Jurkat, Clone E6-1 (cell line): ENCODE results near the gene COG6.

Source experiments
- DNase-seq: peaks from one replicate; pipeline ENCODE4 v3.0.0-alpha.2; 2011; ENCODE audit warnings: low read depth, low spot score
- H3K4me3 ChIP-seq: 2 replicates; pipeline ENCODE4 v1.5.1; 2011; ENCODE audit warnings: mild to moderate bottlenecking, low read length, control low read depth, moderate library complexity

Gene COG6

DNA sequence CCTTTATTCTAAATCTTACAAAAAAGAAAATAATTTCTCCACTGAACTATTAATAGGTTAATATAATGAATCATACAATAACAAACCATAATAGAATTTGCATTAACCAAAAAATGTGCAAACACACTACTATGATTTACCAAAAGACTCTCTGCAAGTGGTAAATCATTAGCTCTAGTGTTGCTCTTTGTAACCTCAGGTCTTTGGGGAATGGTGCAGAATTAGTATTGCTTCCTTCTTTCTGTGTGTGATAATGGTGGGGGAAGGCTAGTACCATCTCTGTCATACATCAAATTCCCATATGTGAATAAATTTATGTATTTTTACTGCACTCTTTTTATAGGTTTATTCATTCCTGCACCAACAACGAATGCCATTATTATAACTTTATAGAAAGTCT, 105.1 kb downstream of the COG6 start:
- no peak overlapping the region for H3K4me3 ChIP-seq
- DNase-seq = no peak

GRCh38 chr13:39765801-39766463, 110.5 kb downstream of the COG6 start:
- no peak overlapping the region for H3K4me3 ChIP-seq
- DNase-seq = no peak

GRCh38 chr13:39766464-39767158, 111.1 kb downstream of the COG6 start:
- H3K4me3 ChIP-seq = no peak overlapping the region
- DNase-seq = no peak

DNA sequence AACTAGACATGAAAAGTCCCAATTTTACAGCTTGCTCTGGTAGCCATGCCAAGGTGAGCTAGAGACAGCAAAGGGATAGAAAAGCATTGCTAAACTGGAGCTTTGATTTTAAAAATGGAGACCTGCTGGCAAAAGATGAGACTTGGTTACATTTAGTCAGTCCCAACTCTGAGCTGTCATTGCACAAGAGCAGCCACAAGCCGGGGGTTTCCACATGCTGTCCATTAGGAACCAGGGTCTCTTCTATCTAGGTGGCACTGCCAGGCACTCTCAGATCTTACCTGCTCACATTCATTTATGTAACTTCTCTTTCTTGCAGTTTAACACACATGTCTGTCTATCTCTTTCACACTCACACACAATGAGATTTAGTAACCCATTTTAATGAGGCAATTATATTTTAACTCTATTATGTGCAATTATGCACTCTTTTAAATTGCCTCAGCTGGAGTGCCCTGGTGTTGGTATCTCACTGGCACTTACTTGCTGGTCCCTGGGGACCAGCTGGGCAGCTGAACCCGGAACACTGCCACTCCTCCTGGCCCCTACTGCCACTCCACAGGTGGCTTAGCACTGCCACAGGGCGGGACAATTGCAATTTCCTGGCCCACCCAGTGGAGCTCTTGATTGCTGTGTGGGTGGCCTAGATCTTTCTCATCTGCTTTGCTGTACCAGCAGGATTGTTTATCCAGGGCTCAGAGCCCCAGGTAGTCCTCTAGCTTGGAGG, 112.5 kb downstream of the COG6 start:
- DNase-seq = no peak
- no peak overlapping the region for H3K4me3 ChIP-seq

DNA sequence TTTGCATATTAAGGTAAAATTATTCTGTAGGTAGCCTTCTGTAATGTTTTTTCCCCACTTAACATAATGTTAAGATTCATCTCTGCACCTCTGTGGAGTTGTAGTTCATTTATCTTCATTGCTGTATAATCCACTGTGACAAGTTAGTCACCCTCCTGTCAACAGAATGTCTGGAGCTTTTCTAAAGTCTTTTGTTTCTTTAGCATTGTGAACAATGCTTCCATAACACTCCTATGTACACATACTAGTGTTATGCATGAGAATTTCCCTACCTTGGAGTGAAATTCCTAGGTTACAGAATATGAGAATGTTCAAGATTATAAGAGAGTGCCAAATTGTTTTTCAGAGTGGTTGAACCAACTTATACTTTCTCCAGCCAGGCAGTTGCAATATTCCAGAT, 113.5 kb downstream of the COG6 start:
- H3K4me3 ChIP-seq = no peak overlapping the region
- DNase-seq = no peak

DNA sequence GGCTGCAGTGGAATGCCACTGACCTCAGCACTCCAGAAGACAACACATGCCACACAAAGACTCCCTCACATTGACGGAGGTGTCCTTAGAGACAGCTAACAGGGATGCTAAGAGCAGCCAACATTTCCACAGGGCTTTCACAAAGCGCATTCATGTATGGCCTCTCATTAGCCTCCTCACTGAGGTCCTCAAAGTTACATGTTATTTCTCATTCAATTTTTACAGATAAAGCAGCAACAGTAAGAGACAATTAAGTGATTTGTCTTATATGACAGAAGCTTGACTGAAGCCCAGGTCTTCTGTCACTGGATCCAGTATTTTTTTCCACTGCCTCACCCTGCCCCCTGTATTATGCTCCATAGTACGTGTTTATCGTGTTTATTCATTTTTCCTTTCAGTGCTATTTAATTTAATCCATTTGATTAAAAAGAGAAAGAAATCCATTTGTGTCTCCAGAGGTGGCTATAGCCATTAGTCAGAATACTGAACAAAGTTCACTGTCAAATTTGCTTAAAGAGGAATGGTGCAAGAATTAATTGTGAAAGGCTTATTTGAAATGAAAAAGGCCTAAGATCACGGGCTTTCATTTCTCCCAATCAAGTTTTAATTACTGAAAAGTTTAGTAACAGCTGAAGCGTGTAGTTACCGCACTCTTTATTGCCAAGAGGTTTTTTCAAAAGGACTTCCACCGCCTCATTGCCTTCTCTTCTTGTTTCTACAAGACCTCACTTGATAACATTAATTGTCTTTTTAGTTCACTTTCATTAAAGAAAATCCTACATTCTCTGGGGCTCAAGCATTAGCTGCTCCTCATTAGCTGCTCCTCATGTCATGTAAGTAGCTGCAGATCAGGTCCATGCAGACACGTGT, 115.0 kb downstream of the COG6 start:
- DNase-seq = no peak

DNA sequence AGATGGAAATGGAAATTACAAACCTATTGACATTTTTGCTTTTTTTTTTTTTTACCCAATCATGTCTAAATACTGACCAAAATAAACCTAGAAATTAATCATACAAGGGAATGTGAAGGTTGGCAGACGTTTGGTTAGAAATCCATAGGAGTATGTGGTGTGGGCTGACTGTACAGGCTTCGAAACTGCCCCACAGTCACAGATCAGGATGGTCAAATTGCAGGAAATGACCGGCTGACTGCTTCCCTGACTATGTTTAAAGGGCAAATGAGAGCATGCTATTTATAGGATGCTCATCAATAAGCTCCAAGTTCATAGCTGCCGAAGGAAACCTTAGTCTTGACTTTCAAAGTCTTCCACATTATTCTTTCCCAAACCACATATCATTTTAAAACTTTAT, 118.4 kb downstream of the COG6 start:
- DNase-seq = no peak
- H3K4me3 ChIP-seq = no peak overlapping the region

More for the DNA sequence above, 115.0 kb downstream of the COG6 start:
- H3K4me3 ChIP-seq = no peak overlapping the region

GRCh38 chr13:39776439-39776838, 121.0 kb downstream of the COG6 start:
- H3K4me3 ChIP-seq = no peak overlapping the region
- no peak for DNase-seq

DNA sequence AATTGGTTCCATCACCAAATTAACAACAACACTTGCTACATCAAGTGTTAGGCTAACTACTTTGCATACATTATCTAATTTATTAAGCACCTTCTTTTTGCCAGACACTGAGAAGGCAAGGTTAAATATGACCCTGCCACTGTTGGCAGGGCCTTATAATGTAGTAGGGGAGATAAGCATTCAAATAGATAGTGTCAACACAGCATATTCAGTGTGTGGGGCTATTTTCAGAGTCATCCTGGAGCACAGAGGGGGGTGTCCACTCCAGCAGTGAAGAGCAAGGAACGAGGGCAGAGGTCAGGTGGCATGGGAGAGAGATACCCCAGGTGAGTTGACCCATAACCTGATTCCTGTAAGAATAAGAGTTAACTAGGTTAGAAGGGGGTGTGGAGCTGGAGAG, 121.6 kb downstream of the COG6 start:
- DNase-seq = no peak
- H3K4me3 ChIP-seq = no peak overlapping the region

DNA sequence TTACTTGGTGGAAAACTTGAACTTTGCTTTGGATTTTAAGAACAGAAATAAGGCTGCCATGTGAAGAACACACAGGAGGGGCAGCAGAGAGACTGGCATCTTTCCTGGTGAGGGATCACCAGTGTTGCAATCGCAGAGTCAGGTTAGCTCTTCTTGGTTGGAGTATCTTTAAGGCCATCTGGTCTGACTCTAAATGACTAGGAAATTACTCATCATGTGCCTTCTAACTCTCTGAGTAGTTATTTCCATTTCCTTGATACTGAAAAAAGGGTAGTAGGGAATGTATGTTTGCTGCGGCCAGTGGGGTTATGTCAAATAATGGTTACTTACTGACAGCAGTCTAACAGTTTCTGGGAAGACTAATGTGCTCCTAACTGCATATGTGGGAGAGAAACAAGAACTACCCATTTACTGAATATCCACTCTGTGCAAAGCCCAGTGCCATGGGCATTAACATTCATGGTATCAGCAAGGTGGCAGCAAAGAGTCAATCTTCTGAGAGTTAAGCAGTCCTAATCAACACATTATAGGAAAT, 122.1 kb downstream of the COG6 start:
- no peak overlapping the region for H3K4me3 ChIP-seq
- DNase-seq = peak; percentile 22

GRCh38 chr13:39779337-39780265, 124.1 kb downstream of the COG6 start:
- peak; percentile 39 for DNase-seq
- H3K4me3 ChIP-seq = no peak overlapping the region

DNA sequence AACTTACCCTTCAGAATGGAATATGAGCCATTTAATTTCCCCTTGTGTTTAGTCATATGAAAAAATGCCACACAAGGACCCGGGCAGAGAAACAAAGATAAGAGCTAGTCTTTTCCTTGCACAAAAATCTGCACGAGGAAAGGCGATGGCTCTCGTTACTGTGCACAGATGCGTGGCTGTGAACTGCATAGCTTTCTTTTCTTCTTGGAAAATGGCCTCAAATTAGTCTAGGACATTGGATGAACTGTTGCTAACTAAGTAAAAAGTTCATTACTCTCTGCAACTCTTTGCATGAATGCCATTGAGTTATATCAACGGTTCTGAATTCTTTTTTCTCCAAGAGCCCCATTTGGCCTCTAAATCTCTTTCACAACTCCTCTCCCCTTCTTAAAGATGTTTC, 125.2 kb downstream of the COG6 start:
- H3K4me3 ChIP-seq = no peak overlapping the region
- DNase-seq = no peak

- DNase-seq = no peak
- no peak overlapping the region for H3K4me3 ChIP-seq
Measured at GRCh38 chr13:39781381-39781780, 125.9 kb downstream of the COG6 start.

- no peak overlapping the region for H3K4me3 ChIP-seq
- no peak for DNase-seq
Measured at GRCh38 chr13:39783051-39783450, 127.6 kb downstream of the COG6 start.

- H3K4me3 ChIP-seq = no peak overlapping the region
- no peak for DNase-seq
Measured at GRCh38 chr13:39784347-39784746, 128.9 kb downstream of the COG6 start.

- no peak overlapping the region for H3K4me3 ChIP-seq
- DNase-seq = no peak
Measured at GRCh38 chr13:39786091-39786490, 130.6 kb downstream of the COG6 start.

GRCh38 chr13:39787086-39787487, 131.6 kb downstream of the COG6 start:
- no peak overlapping the region for H3K4me3 ChIP-seq
- no peak for DNase-seq

DNA sequence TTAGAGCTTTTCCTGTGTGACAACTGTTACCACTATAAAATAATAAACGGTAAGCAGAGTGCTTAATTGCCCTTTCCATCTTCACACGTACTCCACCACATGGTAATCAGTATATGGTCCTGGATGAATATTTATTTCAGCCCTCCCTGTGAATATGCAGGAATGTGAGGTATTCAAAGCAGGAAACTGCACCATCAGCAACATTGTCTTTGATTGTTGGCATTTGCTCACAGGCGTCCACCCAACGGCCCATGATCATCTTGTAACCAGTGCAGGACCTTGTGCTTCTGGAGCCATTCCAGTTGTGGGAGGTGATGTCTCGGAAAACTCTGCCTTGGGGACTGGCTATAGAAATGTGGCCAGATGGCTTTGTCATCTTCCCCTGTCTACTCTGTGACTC, 132.6 kb downstream of the COG6 start:
- H3K4me3 ChIP-seq = no peak overlapping the region
- DNase-seq = no peak
